Spleen (tissue), 11 donors: ENCODE measurements around the gene CNOT11. TPM values are rescaled to one million over a fixed set of nuclear protein-coding genes. Genes with fewer than 3 reads are reported as not detected.
A peak's percentile ranks its signal among the peaks of the same experiment; 100 is the strongest.

ENCODE experiments used
- DNase-seq: peaks from one replicate; pipeline ENCODE4 v3.0.0-alpha.2; 2020
- H3K27ac ChIP-seq, 8 donors: fragments of 200-600 bp; sonication (generic) in 7 of 8; 1 replicate in 4 of 8; 2 replicates in 4 of 8; pipeline versions ENCODE4 v1.5.0 to v1.8.0; 2016 to 2021; ENCODE audit warnings: inconsistent platforms in 4 of 8, mild to moderate bottlenecking in 4 of 8, moderate library complexity in 1 of 8
- H3K27me3 ChIP-seq, 7 donors: fragments of 200-600 bp; sonication (generic) in 6 of 7; replicated peaks in 1 of 7; 1 replicate in 4 of 7; 2 replicates in 3 of 7; pipeline versions ENCODE4 v1.5.0 to v1.8.0; 2016 to 2021; ENCODE audit warnings: inconsistent platforms in 3 of 7, mild to moderate bottlenecking in 1 of 7
- H3K36me3 ChIP-seq, 6 donors: fragments of 200-600 bp; sonication (generic) in 5 of 6; 1 replicate in 4 of 6; 2 replicates in 2 of 6; pipeline versions ENCODE4 v1.5.0 to v1.8.0; 2016 to 2021; ENCODE audit warnings: inconsistent platforms in 2 of 6
- H3K4me1 ChIP-seq, 6 donors: fragments of 200-600 bp; sonication (generic) in 5 of 6; 1 replicate in 3 of 6; 2 replicates in 3 of 6; pipeline versions ENCODE4 v1.5.0 to v1.8.0; 2016 to 2021; ENCODE audit warnings: inconsistent platforms in 3 of 6
- H3K4me3 ChIP-seq, 8 donors: fragments of 200-600 bp; sonication (generic) in 7 of 8; 1 replicate in 4 of 8; 2 replicates in 4 of 8; pipeline versions ENCODE4 v1.5.0 to v1.8.0; 2016 to 2021; ENCODE audit warnings: inconsistent platforms in 4 of 8, mild to moderate bottlenecking in 4 of 8, moderate library complexity in 2 of 8
- H3K9me3 ChIP-seq, 8 donors: fragments of 200-600 bp; sonication (generic) in 7 of 8; 1 replicate in 4 of 8; 2 replicates in 4 of 8; pipeline versions ENCODE4 v1.5.0 to v1.8.0; 2016 to 2021; ENCODE audit warnings: inconsistent platforms in 4 of 8
- CTCF ChIP-seq, 11 experiments: fragments of 200-600 bp in 7 of 11; fragments of 450-650 bp in 4 of 11; sonication (generic) in 4 of 11; IDR thresholded peaks in 8 of 11; conservative IDR thresholded peaks in 3 of 11; 1 replicate in 7 of 11; 2 replicates in 4 of 11; pipeline versions ENCODE4 v1.4.0 to v1.8.0; 2016 to 2021; ENCODE audit warnings: antibody characterized with exemption in 11 of 11, inconsistent platforms in 4 of 11, mild to moderate bottlenecking in 1 of 11
- POLR2A ChIP-seq, 3 donors: fragments of 450-650 bp; IDR thresholded peaks; one replicate each; pipeline ENCODE4 v1.5.1; 2017; ENCODE audit warnings: antibody characterized with exemption in 3 of 3, mild to moderate bottlenecking in 1 of 3
- POLR2AphosphoS5 ChIP-seq, 3 donors: sonication (generic); formaldehyde crosslinking; IDR thresholded peaks; one replicate each; pipeline ENCODE4 v1.5.1; 2017; ENCODE audit warnings: antibody characterized with exemption in 3 of 3
- whole genome bisulfite sequencing, 5 donors: extraction: QIAGEN DNeasy Blood & Tissue Kit in 3 of 5; methylation state at CpG; one replicate each; pipeline versions ENCODE4 v1.1.5 to v1.1.7; 2013 to 2018; 5-methylcytosine and 5-hydroxymethylcytosine counted together
- intact Hi-C: fragments of 100-400 bp; cut with DNase I; formaldehyde crosslinking; loops from one replicate; pipeline ENCODE4 v1.15.0; 2023; ENCODE audit warnings: low total_unique reads
- polyA plus RNA-seq, 3 donors: library from polyadenylated mRNA; stranded (reverse); fragments of 200-250 nt; gene quantifications; one replicate each; pipeline ENCODE4 v1.2.1, GENCODE V29; 2013
- total RNA-seq, 7 donors: library from RNA; depleted of rRNA in 3 of 7; stranded (reverse); fragments of >200 nt in 3 of 7; fragmentation: NEBNext Ultra II Directional in 4 of 7; extraction: Animal tissue kit (Norgen Biotek cat#: 25700) in 4 of 7; gene quantifications; one replicate each; pipeline versions ENCODE4 v1.1.0 to v1.2.1, GENCODE V29; 2016 to 2021
- donor health status: healthy with polysubstance abuse.
- donor health status: DM: no; HTN: no; CAD: no; lungs with moderate emphysema.
- donor health status: DM: no; HTN: no; CAD: no.
- donor health status: Bipolar disorder and iron deficiency.
- donor health status: healthy.
- donor health status: DM: no; HTN: no; CAD: no.
- donor health status: DM: yes; HTN: yes; CAD: no.

CNOT11 gene
- total and polyA plus RNA-seq, 10 donors: 17.9 to 36.4 (median 33.1) TPM

- WGBS, 5 donors: 95 to 98% (median 97%) methylated on average over 5 of the region's 5 CpGs
- no peak overlapping the region for H3K27ac ChIP-seq
- H3K9me3 ChIP-seq: no peaks in the 10 kb centered on the region
- intact Hi-C loops: no loop called here
- H3K27me3 ChIP-seq: no peaks in the 10 kb centered on the region
- no peak overlapping the region for H3K4me3 ChIP-seq
- no peak for DNase-seq
- peaks cover 0 to 22% (median 0%) of the 10 kb centered on the region in 6 donors for H3K4me1 ChIP-seq
- TF ChIP-seq CTCF (IDR thresholded peaks at IDR 0.05 in 8 of 11, conservative IDR thresholded peaks at IDR 0.05 in 3 of 11) (no peak), POLR2AphosphoS5 (IDR thresholded peaks at IDR 0.05) (peak in 1 of 3 donors; percentile 61), POLR2A (IDR thresholded peaks at IDR 0.05) (no peak)
- peaks cover 0 to 100% (median 87%) of the 10 kb centered on the region in 6 donors for H3K36me3 ChIP-seq
Observed at GRCh38 chr2:101274142-101274541, 21.5 kb downstream of the CNOT11 start.

- intact Hi-C loops: no loop called here
- TF ChIP-seq POLR2AphosphoS5 (IDR thresholded peaks at IDR 0.05): peak in 1 of 3 donors; percentile 14
- no peak for TF ChIP-seq POLR2A (IDR thresholded peaks at IDR 0.05)
- TF ChIP-seq CTCF (IDR thresholded peaks at IDR 0.05 in 8 of 11, conservative IDR thresholded peaks at IDR 0.05 in 3 of 11): no peak
- WGBS, 5 donors: 91 to 96% (median 96%) methylated on average over 7 of the region's 7 CpGs
- no peak overlapping the region for H3K4me3 ChIP-seq
- H3K9me3 ChIP-seq: no peaks in the 10 kb centered on the region
- H3K36me3 ChIP-seq: peaks cover 0 to 100% (median 84%) of the 10 kb centered on the region in 6 donors
- peaks cover 0 to 32% (median under 1%) of the 10 kb centered on the region in 6 donors for H3K4me1 ChIP-seq
- H3K27ac ChIP-seq: no peak overlapping the region
- H3K27me3 ChIP-seq: no peaks in the 10 kb centered on the region
- no peak for DNase-seq
Observed at GRCh38 chr2:101277111-101277510, 24.4 kb downstream of the CNOT11 start.

DNA sequence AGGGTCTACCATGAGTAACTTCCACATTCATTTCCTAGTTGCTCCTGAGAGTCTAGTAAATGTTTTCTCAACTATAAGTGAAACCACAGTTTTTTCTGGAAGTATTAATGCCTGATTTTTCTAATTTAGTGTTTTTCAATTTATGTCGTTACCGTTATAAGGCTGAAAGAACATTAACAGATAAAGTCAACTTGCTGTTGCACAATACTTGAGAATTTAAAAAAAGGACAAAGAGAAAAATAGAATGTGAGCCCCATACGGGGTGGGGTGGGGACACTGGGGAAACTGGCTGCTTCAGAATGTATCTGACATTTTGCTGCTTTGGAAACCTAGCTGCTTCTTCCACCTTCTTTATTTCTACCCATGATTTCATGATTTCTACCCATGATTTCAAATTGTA lies 26.2 kb downstream of the CNOT11 start:
- no peak for DNase-seq
- H3K36me3 ChIP-seq: peaks cover 0 to 100% (median 84%) of the 10 kb centered on the region in 6 donors
- peaks cover 0 to 32% (median 0%) of the 10 kb centered on the region in 6 donors for H3K4me1 ChIP-seq
- WGBS, 5 donors: 88 to 94% (median 90%) methylated on average over 3 of the region's 3 CpGs
- H3K4me3 ChIP-seq: no peak overlapping the region
- H3K27ac ChIP-seq: no peak overlapping the region
- H3K27me3 ChIP-seq: no peaks in the 10 kb centered on the region
- intact Hi-C loops: no loop called here
- no peaks in the 10 kb centered on the region for H3K9me3 ChIP-seq
- no peak for TF ChIP-seq CTCF (IDR thresholded peaks at IDR 0.05 in 8 of 11, conservative IDR thresholded peaks at IDR 0.05 in 3 of 11)
- TF ChIP-seq POLR2AphosphoS5 (IDR thresholded peaks at IDR 0.05): no peak

DNA sequence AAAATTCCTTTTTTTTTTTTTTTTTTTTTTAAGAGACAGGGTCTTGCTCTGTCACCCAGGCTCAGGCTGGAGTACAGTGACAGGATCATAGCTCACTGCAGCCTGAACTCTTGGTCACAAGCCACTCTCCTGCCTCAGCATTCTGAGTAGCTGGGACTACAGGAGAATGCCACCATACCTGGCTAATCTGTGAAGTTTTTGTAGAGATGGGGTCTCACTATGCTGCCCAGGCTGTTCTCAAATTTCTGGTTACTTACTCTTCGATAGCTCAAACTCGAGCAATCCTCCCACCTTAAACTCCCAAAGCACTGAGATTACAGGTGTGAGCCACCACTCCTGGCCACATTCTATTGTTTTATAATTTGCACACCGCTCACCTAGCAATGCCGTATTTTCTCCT lies 28.8 kb downstream of the CNOT11 start:
- H3K9me3 ChIP-seq: no peaks in the 10 kb centered on the region
- intact Hi-C loops: no loop called here
- peak overlapping the region in 1 of 8 donors; percentile 46 for H3K27ac ChIP-seq
- peaks cover 6 to 100% (median 89%) of the 10 kb centered on the region in 6 donors for H3K36me3 ChIP-seq
- TF ChIP-seq POLR2AphosphoS5 (IDR thresholded peaks at IDR 0.05) (peak in 1 of 3 donors; percentile 61), POLR2A (IDR thresholded peaks at IDR 0.05) (no peak)
- 97 to 100% (median 99%) methylated on average over 4 of the region's 4 CpGs for WGBS, 5 donors
- no peak for DNase-seq
- no peaks in the 10 kb centered on the region for H3K27me3 ChIP-seq
- H3K4me3 ChIP-seq: no peak overlapping the region
- H3K4me1 ChIP-seq: peaks cover 0 to 36% (median 0%) of the 10 kb centered on the region in 6 donors
